Measurements from ENCODE around the gene PRXL2A.

- no peak for TF ChIP-seq CTCF (conservative IDR thresholded peaks at IDR 0.05; ENCODE audit: low read length)
- no peak for TF ChIP-seq EZH2phosphoT487 (IDR thresholded peaks at IDR 0.05; ENCODE audit: borderline replicate concordance, low read depth, low read length)
Measured at GRCh38 chr10:80394358-80394916, 13.9 kb upstream of the PRXL2A start.
